ENCODE results near the gene TMCC1.

- TF ChIP-seq CTCF (conservative IDR thresholded peaks at IDR 0.05; ENCODE audit: low read depth, low read length) = no peak
- no peak for TF ChIP-seq EZH2 (IDR thresholded peaks at IDR 0.05; ENCODE audit: low read length, unreplicated experiment)
These were observed 288.7 kb downstream of the TMCC1 start for GRCh38 chr3:129604767-129605166.
